HEK293T (cell line): ENCODE data around the gene PDXK.

Experiments
- FOXK2 ChIP-seq: fragments of 450-650 bp; IDR thresholded peaks from 2 replicates; pipeline ENCODE4 v1.6.1; 2016; ENCODE audit warnings: mild to moderate bottlenecking
- NFRKB ChIP-seq: fragments of 450-650 bp; IDR thresholded peaks from 2 replicates; pipeline ENCODE4 v1.6.1; 2016; ENCODE audit warnings: mild to moderate bottlenecking, moderate library complexity
- SUZ12 ChIP-seq: fragments of 450-650 bp; IDR thresholded peaks from 2 replicates; pipeline ENCODE4 v1.6.1; 2016; ENCODE audit warnings: mild to moderate bottlenecking
- TF ChIP-seq, protein P1 (sequence below): fragments of 450-650 bp; IDR thresholded peaks from 2 replicates; pipeline ENCODE4 v1.6.1; 2016

DNA sequence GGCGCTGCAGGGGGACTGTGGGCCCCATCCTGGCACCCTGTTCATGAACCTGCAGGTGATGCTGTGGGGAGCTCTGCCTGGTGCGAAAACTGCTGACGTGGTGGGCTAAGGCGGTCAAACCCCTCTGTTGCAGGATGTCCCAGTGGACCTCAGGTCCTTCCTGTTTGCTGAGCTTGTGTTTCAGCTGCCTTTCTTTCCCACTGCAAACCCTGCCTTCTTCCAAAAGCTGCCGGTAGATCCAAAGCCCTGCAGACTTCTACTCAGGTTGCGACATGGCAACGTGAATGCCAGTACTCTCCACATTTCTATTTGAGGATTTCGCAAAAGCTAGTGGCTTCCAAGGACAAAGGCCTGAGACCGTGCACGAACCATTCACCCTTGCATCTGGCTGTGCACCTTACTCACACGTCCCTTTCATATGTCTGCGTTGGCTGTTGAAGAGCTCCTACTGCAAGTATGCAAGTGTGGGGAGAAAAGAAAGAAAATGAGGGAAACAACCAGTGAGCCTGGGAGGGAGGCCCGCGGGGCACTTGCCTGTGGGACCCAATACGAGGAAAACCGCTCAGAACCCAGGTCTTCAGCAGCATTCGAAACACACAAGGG is 64.3 kb downstream of the PDXK start:
- TF ChIP-seq, protein P1, sequence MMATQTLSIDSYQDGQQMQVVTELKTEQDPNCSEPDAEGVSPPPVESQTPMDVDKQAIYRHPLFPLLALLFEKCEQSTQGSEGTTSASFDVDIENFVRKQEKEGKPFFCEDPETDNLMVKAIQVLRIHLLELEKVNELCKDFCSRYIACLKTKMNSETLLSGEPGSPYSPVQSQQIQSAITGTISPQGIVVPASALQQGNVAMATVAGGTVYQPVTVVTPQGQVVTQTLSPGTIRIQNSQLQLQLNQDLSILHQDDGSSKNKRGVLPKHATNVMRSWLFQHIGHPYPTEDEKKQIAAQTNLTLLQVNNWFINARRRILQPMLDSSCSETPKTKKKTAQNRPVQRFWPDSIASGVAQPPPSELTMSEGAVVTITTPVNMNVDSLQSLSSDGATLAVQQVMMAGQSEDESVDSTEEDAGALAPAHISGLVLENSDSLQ: no peak
- TF ChIP-seq SUZ12: no peak
- TF ChIP-seq FOXK2: no peak
- no peak for TF ChIP-seq NFRKB
